Upper lobe of left lung (tissue), 4 donors: Measurements from ENCODE around the gene HSPD1.
"Not testable (repeated sequence)": the region's sequence is repeated elsewhere in the genome, so short reads cannot be mapped to it uniquely, and the experiment has no call there.

Source experiments
- CTCF ChIP-seq, 6 experiments: fragments of 450-650 bp in 4 of 6; fragments of 200-600 bp in 2 of 6; sonication (generic) in 2 of 6; IDR thresholded peaks; one replicate each; pipeline ENCODE4 v1.5.1; 2016 to 2019; ENCODE audit warnings: antibody characterized with exemption in 6 of 6
- EP300 ChIP-seq, 4 donors: sonication (generic); formaldehyde crosslinking; IDR thresholded peaks; one replicate each; pipeline ENCODE4 v1.5.1; 2017; ENCODE audit warnings: antibody characterized with exemption in 4 of 4, control low read depth in 2 of 4
- POLR2A ChIP-seq, 4 donors: fragments of 450-650 bp; IDR thresholded peaks; one replicate each; pipeline ENCODE4 v1.5.1; 2016 to 2017; ENCODE audit warnings: antibody characterized with exemption in 4 of 4, mild to moderate bottlenecking in 2 of 4
- POLR2AphosphoS5 ChIP-seq, 2 donors: sonication (generic); formaldehyde crosslinking; IDR thresholded peaks; one replicate each; pipeline ENCODE4 v1.5.1; 2017; ENCODE audit warnings: antibody characterized with exemption in 2 of 2

GRCh38 chr2:197450935-197451358 lies 48.7 kb downstream of the HSPD1 start:
- not testable (repeated sequence) for TF ChIP-seq CTCF, POLR2A, POLR2AphosphoS5, EP300 (IDR thresholded peaks at IDR 0.05)
